Thoracic aorta (tissue), 2 donors: ENCODE measurements around the gene GLOD4. TPM values are rescaled to one million over a fixed set of nuclear protein-coding genes. Genes with fewer than 3 reads are reported as not detected.

Experiments used
- ATAC-seq: fragments of 150-250 bp; one replicate; pipeline ENCODE4 v1.8.0; 2017; ENCODE audit warnings: low read depth; ENCODE audit not compliant: insufficient number of reproducible peaks, low FRiP score
- DNase-seq: peaks from one replicate; pipeline ENCODE4 v3.0.0-alpha.2; 2020; ENCODE audit warnings: low spot score
- H3K27ac ChIP-seq, 2 donors: fragments of 200-600 bp; sonication (generic); 1 replicate in 1 of 2; 2 replicates in 1 of 2; pipeline ENCODE4 v1.5.1; 2016; ENCODE audit warnings: mild to moderate bottlenecking in 2 of 2, moderate library complexity in 2 of 2
- H3K27me3 ChIP-seq: fragments of 200-600 bp; sonication (generic); replicated peaks from 2 replicates; pipeline ENCODE4 v1.6.0; 2016; ENCODE audit warnings: mild to moderate bottlenecking; ENCODE audit not compliant: insufficient read depth
- H3K36me3 ChIP-seq: fragments of 200-600 bp; sonication (generic); one replicate; pipeline ENCODE4 v1.5.1; 2016
- H3K4me1 ChIP-seq, 2 donors: fragments of 200-600 bp; sonication (generic); 1 replicate in 1 of 2; 2 replicates in 1 of 2; pipeline versions ENCODE4 v1.5.1 to v1.6.0; 2016; ENCODE audit warnings: low read depth in 2 of 2, mild to moderate bottlenecking in 1 of 2; ENCODE audit not compliant: control insufficient read depth in 1 of 2
- H3K4me3 ChIP-seq: fragments of 200-600 bp; sonication (generic); 2 replicates; pipeline ENCODE4 v1.5.1; 2016; ENCODE audit warnings: mild to moderate bottlenecking
- H3K9me3 ChIP-seq: fragments of 200-600 bp; sonication (generic); 2 replicates; pipeline ENCODE4 v1.5.1; 2016
- CTCF ChIP-seq: fragments of 200-600 bp; sonication (generic); IDR thresholded peaks from one replicate; pipeline ENCODE4 v1.5.1; 2019; ENCODE audit warnings: antibody characterized with exemption
- total RNA-seq, 2 donors: library from RNA; depleted of rRNA; stranded (reverse); fragments of >200 nt; gene quantifications; one replicate each; pipeline versions ENCODE4 v1.1.0 to v1.2.3, GENCODE V29; 2016

GLOD4 gene
- total RNA-seq, 2 donors from 2014 or later: 28.7 to 47.4 TPM

- no peaks in the 10 kb centered on the region for H3K4me1 ChIP-seq
- peaks cover 3% of the 10 kb centered on the region for H3K36me3 ChIP-seq
- no peak overlapping the region for H3K4me3 ChIP-seq
- no peak for TF ChIP-seq CTCF
- H3K27me3 ChIP-seq: no peaks in the 10 kb centered on the region
- H3K9me3 ChIP-seq: no peaks in the 10 kb centered on the region
- ATAC-seq (no peak), DNase-seq (no peak)
- no peak overlapping the region for H3K27ac ChIP-seq
These were observed 32.3 kb upstream of the GLOD4 start for GRCh38 chr17:814371-814770.

- no peak for TF ChIP-seq CTCF
- ATAC-seq (no peak), DNase-seq (no peak)
- H3K27me3 ChIP-seq: no peaks in the 10 kb centered on the region
- no peak overlapping the region for H3K4me3 ChIP-seq
- no peak overlapping the region for H3K27ac ChIP-seq
- peaks cover 3% of the 10 kb centered on the region for H3K36me3 ChIP-seq
- no peaks in the 10 kb centered on the region for H3K9me3 ChIP-seq
- H3K4me1 ChIP-seq: no peaks in the 10 kb centered on the region
These were observed 30.6 kb upstream of the GLOD4 start for GRCh38 chr17:812638-813204.

GRCh38 chr17:811051-811784, 29.1 kb upstream of the GLOD4 start:
- Histone ChIP-seq H3K36me3 (no peaks in the 10 kb centered on the region), H3K4me1 (no peaks in the 10 kb centered on the region), H3K27ac (no peak overlapping the region), H3K27me3 (no peaks in the 10 kb centered on the region), H3K4me3 (no peak overlapping the region), H3K9me3 (no peaks in the 10 kb centered on the region)
- ATAC-seq (no peak), DNase-seq (no peak)
- no peak for TF ChIP-seq CTCF

GRCh38 chr17:807523-808294, 25.6 kb upstream of the GLOD4 start:
- no peak for TF ChIP-seq CTCF
- DNase-seq (no peak), ATAC-seq (no peak)
- H3K4me1 ChIP-seq: no peaks in the 10 kb centered on the region
- H3K27me3 ChIP-seq: no peaks in the 10 kb centered on the region
- H3K4me3 ChIP-seq: no peak overlapping the region
- no peaks in the 10 kb centered on the region for H3K9me3 ChIP-seq
- H3K27ac ChIP-seq: no peak overlapping the region
- H3K36me3 ChIP-seq: no peaks in the 10 kb centered on the region

- TF ChIP-seq CTCF: no peak
- no peak overlapping the region for H3K4me3 ChIP-seq
These were observed 24.9 kb upstream of the GLOD4 start for GRCh38 chr17:806781-807522.

More at GRCh38 chr17:806781-807522, 24.9 kb upstream of the GLOD4 start:
- Histone ChIP-seq H3K4me1 (no peaks in the 10 kb centered on the region), H3K27ac (no peak overlapping the region), H3K36me3 (no peaks in the 10 kb centered on the region), H3K9me3 (no peaks in the 10 kb centered on the region), H3K27me3 (no peaks in the 10 kb centered on the region)
- ATAC-seq (peak; percentile 55), DNase-seq (no peak)
